HG02852 (cell line): ENCODE data around the gene NCAPD2.
"Not testable (repeated sequence)": the region's sequence is repeated elsewhere in the genome, so short reads cannot be mapped to it uniquely, and the experiment has no call there.

Experiments
- ATAC-seq: cut with Tn5 transposase; IDR thresholded peaks from one replicate; pipeline ENCODE4 v1.9.1; 2021; ENCODE audit warnings: mild to moderate bottlenecking, moderate library complexity; ENCODE audit not compliant: unreplicated experiment

The NCAPD2 gene

DNA sequence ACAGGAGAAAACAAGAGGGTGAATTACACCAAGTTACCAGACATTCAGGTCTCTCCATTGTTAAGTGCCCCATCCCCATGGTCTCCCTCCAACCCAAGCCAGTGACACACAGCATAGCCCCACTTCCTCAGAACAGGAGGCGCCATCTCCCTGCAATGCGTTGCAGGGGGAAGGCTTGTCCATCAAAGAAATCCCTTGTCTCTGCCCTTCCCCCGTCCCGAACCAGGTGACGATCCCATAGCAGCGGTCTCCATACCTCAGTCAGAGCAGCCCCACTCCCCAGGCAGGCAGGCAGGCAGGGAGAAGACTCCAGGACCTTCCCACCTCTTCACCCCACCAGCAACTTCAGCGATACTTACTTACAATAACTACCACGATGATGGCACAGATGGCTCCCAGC is 29.4 kb upstream of the NCAPD2 start:
- ATAC-seq: no peak

DNA sequence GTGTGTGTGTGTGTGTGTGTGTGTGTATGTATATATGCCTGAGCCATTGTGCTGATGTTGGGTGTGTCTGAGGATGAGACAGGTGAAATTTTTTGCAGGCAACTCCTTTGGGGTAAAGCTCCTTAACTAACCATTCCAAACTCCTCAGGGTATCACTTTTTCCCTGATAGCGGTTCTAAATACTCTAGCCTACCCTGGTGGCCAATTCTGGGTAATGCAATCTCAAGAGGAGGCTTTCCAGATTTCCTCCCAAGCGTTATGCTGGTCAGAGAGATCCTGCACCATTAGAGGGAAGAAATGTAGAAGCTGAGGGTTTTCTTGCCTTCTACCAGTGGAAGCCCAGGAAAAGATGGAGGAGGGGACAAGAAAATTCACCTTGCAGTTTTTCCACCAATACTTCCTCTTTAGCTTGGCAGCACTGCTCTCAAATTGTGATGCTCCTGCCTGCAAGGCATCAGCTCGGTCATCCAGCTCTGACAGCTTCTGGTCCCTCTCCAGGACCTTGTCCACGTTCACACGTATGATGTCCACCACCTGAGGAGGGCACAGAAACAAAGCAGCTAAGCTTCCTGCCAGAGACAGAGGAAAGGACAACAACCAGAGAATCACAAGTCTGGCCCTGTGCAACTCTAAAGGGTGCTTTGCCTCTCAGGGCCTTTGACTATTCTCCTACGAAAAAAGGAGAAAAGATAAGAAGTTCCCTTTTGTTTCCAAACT is 28.3 kb upstream of the NCAPD2 start:
- no peak for ATAC-seq

DNA sequence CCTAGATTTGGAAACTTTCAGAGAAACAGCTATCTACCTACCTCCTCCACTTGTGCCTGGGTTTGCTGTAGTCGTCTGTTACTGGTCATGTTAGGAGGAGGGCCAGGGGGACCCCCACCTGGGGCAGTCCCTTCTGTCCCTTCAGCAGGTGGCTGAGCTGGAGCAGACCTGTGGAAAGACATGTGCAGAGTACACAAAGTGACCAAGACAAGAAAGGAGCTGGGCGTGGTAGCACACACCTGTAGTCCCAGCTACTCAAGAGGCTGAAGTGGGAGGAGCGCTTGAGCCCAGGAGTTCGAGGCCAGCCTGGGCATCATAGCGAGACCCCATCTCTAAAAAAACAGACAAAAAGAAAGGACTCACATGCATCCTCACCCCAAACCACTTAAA is 27.7 kb upstream of the NCAPD2 start:
- no peak for ATAC-seq

DNA sequence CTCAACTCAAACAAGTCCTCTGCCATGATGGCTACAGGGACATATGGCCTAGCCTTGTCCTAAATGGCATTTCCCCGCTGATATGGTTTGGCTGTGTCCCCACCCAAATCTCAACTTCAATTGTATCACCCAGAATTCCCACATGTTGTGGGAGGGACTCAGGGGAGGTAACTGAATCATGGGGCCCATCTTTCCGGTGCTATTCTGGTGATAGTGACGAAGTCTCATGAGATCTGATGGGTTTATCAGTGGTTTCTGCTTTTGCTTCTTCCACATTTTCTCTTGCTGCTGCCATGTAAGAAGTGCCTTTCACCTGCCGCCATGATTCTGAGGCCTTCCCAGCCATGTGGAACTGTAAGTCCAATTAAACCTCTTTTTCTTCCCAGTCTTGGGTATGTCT is 27.2 kb upstream of the NCAPD2 start:
- ATAC-seq: not testable (repeated sequence)

DNA sequence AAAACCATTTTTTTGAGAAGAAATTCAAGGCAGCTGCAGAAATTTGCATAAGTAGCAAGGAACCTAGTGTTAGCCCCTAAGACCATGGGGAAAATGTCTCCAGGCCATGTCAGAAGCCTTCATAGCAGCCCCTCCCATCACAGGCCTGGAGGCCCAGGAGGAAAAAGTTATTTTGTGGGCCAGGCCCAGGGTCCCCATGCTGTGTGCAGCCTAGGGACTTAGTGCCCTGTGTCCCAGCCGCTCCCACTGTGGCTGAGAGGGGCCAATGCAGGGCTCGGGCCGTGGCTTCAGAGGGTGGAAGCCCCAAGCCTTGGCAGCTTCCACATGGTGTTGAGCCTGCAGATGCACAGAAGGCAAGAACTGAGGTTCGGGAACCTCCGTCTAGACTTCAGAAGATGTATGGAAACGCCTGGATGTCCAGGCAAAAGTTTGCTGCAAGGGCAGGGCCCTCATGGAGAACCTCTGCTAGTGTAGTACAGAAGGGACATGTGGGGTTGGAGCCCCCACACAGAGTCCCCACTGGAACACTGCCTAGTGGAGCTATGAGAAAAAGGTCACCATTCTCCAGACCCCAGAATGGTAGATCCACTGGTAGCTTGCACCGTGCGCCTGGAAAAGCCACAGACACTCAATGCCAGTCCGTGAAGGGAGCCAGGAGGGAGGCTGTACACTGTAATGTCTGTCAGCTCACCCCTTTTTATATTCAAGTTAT is 26.2 kb upstream of the NCAPD2 start:
- not testable (repeated sequence) for ATAC-seq

DNA sequence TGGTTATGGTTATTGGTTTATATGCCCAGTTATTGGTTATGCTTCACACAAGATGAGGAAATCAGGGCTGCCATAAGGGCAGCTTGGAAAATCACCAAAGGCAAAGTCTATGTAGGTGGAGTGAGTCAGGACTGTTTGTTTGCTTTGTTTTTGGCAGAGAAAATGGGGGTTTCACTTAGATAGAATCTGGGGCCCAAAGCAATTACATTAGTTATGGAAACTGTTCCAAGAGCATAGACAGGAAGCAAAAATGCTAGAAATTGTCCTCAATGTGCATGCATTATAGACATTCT is 25.7 kb upstream of the NCAPD2 start:
- ATAC-seq: no peak

DNA sequence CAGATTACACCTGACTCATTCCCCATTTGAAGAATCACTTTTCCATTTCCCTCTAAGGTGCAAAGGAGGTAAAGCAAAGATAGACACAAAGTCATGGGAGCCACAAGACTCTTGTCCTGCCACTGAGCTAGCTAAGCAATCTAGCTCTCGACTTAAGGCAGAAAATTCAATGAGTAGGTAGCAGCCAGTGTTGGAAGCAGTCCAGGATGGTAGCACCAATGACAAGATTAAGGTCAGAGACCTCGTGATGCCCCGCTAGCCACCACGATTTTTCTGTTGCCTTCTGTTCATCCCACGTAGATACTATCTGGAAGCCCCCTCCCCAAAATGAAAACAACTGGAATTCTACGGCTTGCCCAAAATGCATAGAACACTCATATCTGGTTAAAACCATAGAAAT is 24.8 kb upstream of the NCAPD2 start:
- ATAC-seq: no peak

DNA sequence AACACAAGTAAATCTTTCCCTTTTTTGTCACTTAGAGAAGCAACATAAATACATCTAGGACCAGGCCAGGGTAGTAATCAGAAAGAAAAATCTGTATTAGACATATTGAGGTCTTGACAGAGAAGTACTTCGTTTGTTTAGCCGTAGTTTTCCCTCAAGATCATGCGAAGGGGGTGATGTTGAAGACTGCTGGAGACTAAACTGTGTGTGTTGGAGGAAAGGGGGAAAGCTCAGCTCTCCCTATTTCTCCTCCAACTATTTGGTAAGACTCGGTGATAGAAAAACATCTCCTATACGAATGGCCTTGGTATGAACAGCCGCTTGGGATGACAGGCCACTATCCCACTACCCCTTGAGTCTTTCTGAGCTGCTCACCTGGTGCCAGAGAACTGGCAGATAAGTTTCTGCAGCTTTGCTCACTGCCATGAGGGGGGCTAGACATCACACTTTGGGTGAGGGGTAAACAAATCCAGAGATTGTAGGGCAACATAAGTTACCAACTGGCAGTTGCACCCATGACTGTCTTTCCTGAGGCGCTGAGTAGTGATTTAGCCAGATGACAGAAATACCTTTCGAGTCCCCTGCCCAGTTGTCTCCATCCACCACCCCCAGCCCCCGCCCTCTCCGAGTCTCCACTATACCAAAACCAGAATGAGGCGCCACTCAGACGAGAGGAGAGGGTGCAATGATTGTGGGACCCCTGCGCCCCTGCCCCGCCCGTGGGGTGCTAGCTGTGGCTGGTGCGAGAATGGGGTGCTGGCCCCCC is 24.1 kb upstream of the NCAPD2 start:
- no peak for ATAC-seq

DNA sequence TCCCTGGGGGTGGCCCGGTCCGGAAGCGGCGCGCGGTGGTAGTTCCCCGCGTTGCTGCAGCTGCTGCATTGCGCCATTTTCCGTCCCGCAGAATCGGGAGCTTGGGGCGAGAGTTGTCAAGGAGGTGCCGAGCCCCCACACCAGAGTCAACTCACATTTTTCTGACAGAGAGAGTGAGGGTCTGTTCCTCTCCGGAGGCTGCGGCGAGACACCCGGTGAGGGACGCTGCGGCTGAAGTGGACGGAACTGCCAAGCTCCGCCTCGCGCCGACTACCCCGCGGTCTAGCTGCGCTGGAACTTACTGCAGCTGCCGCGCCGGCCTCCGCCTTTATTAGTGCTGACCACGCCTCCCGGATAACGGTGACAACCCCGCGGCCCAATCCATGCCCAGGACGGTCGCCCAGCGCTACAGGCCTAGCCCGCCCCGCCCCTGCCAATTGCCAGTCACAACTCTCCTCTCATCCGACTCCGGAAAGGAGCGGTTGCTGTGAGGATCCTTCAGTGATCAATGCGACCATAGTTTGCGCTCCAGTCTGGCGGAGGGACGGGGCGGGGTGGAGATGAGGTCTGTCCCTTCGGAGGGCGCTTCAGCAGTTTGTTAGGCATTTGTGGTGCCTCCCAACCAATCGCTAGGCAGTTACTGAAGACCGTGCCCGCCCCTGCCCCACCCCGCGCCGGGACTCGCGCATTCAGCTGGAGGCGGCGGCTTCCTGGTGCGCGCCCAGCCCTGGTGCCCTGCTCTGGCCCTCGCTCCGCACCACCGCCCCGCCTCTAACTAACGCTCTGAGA is 23.3 kb upstream of the NCAPD2 start, which contains the start of gene VAMP1:
TSS of gene VAMP1 (minus strand) at position 303 of the 789 bp plus-strand sequence. CDS start at position 157, 146 bp downstream.
- peak; percentile 89 for ATAC-seq

DNA sequence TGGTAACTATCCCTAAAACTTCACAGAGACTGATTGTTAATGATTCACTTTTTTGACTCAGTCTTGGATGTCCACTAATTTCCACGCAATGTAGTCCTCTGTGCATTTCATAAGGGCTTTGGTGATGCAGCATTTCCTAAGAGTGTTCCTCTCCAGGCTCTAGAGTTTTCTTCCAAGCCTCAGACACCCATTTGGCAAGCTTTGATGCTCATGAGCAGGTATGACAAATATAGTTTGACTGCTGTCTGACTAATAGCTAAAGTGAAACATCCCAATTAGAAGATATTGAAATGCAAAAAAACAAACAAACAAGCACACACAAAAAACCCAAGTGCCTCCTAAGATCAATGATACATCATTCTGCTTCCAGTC is 21.9 kb upstream of the NCAPD2 start:
- no peak for ATAC-seq

DNA sequence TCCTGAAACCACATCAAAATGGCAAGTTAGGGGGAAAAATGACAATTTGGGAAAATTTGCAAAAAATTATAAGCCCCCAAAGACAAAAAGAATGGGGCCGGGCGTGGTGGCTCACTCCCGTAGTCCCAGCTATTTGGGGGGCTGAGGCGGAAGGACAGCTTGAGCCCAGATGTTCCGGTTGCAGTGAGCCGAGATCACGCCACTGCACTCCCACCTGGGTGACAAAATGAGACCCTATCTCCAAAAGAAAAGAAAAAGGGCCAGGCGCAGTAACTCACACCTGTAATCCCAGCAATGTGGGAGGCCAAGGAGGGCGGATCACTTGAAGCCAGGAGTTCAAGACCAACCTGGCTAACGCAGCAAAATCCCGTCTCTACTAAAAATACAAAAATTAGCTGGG is 21.4 kb upstream of the NCAPD2 start:
- no peak for ATAC-seq

DNA sequence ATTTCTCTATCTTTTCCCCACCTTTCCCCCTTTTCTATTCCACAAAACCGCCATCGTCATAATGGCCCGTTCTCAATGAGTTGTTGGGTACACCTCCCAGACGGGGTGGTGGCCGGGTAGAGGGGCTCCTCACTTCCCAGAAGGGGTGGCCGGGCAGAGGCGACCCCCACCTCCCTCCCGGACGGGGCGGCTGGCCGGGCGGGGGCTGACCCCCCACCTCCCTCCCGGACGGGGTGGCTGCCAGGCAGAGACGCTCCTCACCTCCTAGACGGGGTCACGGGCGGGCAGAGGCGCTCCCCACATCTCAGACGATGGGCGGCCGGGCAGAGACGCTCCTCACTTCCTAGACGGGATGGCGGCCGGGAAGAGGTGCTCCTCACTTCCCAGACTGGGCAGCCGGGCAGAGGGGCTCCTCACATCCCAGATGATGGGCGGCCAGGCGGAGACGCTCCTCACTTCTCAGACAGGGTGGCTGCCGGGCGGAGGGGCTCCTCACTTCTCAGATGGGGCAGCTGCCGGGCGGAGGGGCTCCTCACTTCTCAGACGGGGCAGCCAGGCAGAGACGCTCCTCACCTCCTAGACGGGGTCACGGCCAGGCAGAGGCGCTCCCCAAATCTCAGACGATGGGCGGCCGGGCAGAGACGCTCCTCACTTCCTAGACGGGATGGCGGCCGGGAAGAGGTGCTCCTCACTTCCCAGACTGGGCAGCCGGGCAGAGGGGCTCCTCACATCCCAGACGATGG is 18.5 kb upstream of the NCAPD2 start:
- not testable (repeated sequence) for ATAC-seq

DNA sequence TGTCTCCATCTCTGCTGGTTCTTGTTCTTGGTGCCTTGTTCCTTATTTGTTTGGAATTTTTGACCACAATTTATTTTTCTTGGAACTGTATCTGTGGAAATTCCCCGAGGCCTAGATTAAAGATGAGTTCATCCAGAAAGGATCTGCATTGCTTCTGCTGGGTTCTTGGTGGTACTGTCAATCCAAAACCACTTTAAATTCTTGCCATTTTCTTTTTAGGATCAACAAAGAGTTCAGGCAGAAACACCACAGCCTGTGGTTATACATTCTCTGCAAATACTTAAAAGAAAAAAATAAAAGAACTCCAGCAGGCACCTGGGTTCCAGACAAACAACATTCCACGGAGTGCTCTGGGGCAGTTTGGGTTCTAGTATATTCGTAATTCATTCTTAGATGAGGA is 17.4 kb upstream of the NCAPD2 start:
- no peak for ATAC-seq

DNA sequence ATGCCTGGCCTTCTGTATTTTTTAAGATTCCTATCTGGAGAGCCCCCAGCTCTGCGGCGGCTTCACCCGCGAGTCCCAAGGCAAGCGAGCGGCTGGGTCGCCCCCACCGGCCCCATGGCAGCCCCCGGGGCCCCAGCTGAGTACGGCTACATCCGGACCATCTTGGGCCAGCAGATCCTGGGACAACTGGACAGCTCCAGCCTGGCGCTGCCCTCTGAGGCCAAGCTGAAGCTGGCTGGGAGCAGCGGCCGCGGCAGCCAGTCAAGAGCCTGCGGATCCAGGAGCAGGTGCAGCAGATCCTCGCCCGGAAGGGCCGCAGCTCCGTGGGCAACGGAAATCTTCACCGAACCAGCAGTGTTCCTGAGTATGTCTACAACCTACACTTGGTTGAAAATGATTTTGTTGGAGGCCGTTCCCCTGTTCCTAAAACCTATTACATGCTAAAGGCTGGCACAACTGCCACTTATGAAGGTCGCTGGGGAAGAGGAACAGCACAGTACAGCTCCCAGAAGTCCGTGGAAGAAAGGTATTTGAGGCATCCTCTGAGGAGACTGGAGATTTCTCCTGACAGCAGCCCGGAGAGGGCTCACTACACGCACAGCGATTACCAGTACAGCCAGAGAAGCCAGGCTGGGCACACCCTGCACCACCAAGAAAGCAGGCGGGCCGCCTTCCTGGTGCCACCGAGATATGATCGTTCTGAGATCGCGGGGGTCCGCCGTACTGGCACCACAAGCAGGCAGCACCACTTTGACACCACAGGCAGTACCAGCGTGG is 16.1 kb upstream of the NCAPD2 start:
- not testable (repeated sequence) for ATAC-seq

DNA sequence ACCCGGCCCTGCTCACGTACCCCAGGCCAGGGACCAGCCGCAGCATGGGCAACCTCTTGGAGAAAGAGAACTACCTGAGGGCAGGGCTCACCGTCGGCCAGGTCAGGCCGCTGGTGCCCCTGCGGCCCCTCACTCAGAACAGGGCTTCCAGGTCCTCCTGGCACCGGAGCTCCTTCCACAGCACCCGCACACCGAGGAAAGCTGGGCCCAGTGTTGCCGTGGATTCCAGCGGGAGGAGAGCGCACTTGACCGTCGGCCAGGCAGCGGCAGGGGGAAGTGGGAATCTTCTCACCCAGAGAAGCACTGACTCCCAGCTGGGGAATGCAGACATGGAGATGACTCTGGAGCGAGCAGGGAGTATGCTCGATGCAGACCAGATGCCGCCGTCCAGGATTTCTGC is 15.5 kb upstream of the NCAPD2 start:
- no peak for ATAC-seq

DNA sequence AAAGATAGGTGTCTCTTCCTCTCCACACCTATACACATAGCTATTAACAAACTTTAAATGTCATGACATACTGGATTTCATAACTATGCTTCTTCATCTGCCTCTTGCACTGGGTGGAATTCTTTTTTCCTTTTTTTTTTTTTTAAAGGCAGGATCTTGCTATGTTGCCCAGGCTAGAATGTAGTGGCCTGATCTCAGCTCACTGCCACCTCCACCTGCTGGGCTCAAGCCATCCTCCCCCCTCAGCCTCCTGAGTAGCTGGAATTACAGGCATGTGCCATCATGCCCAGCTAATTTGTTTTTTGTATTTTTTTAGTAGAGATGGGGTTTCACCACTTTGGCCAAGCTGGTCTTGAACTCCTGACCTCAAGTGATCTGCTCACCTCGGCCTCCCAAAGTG is 5.7 kb upstream of the NCAPD2 start:
- no peak for ATAC-seq

DNA sequence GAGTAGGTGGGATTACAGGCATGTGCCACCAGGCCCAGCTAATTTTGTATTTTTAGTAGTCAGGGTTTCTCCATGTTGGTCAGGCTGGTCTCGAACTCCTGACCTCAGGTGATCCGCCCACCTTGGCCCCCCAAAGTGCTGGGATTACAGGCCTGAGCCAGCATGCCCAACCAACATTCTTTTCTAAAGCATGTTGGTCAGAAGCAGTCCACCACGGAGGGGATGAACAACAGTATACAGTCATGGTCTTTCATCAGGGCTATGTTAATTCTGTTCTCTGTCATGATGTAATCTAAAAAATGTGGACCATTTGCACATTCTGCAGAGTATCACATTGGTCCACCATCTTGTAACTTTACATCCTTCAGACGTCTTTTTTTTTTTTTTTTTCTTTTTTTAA is 4.5 kb upstream of the NCAPD2 start:
- no peak for ATAC-seq

DNA sequence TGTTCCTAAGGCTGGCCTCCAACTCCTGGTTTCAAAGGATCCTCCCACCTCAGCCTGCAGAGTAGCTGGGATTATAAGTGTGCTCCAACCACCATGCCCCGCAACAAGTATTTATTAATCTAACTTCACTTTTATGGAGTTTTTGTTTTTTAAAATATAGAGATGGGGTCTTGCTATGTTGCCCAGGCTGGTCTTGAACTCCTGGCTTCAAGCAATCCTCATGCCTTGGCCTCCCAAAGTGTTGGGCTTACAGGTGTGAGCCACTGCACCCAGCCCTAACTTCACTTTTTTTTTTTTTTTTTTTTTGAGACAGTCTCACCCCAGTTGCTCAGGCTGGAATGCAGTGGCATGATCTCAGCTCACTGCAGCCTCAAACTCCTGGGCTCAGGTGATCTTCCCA is 3.2 kb upstream of the NCAPD2 start:
- not testable (repeated sequence) for ATAC-seq

DNA sequence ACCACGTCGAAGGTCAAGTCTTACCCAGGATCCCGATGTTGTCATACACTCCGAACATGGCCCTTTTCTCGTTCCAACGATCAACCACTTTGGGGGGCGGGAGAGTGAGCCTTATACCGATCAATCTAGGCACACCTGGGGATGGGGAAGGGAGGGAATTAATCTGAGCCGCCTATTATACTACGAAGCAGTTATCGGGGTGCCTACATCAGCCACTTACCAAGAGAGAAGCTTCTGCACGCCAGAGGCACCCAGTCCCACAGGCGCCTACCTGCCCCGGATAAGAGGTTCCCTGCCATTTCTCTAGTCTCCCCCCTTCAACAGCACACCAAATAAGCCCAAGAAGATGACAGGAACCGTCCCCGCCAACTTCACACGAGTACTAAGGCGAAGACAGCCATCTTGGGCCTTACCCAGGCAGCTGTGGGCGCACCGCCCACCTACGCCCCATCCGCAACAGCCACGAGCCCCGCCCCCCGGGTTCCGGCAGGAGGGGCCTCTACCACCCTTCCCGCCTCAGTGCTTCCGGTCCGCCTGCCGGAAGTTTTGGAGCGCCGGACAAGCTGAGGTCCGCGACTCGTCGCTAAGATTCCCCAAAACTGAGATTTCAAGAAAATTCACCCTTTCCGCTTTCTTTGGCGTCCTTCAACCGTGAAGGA is 935 bp upstream of the NCAPD2 start, which contains the start of gene MRPL51:
TSS of gene MRPL51 (minus strand) at position 425 of the 659 bp plus-strand sequence. CDS start at position 299, 126 bp downstream.
- peak; percentile 78 for ATAC-seq
